K562 (cell line): ENCODE results near the gene EVC.

Experiments used
- CHD4 ChIP-seq: fragments of 200-600 bp; sonication (generic); IDR thresholded peaks from 3 replicates; pipeline ENCODE4 v1.6.1; 2012; ENCODE audit warnings: low read depth, mild to moderate bottlenecking, mixed read lengths, low read length, inconsistent platforms; ENCODE audit not compliant: insufficient read depth, insufficient replicate concordance, poor library complexity, severe bottlenecking
- JUNB ChIP-seq: fragments of 450-650 bp; formaldehyde crosslinking; conservative IDR thresholded peaks from 2 replicates; pipeline ENCODE4 v1.4.0; 2020; ENCODE audit warnings: mild to moderate bottlenecking
- KHSRP ChIP-seq: fragments of 450-650 bp; IDR thresholded peaks from 2 replicates; pipeline ENCODE4 v1.6.1; 2017
- POLR2AphosphoS5 ChIP-seq: IDR thresholded peaks from 2 replicates; pipeline ENCODE4 v1.6.1; 2011; ENCODE audit warnings: mild to moderate bottlenecking, low read depth, low read length, moderate library complexity; ENCODE audit not compliant: control insufficient read depth, insufficient read depth
- TRIM24 ChIP-seq, 2 experiments: fragments of 450-650 bp; IDR thresholded peaks; 2 replicates each; pipeline ENCODE4 v1.6.1; 2016
- ZNF518B ChIP-seq: fragments of 250-450 bp; sonication (Bioruptor Pico); IDR thresholded peaks from 2 replicates; pipeline ENCODE4 v1.5.0; 2021; ENCODE audit warnings: mild to moderate bottlenecking, moderate library complexity

DNA sequence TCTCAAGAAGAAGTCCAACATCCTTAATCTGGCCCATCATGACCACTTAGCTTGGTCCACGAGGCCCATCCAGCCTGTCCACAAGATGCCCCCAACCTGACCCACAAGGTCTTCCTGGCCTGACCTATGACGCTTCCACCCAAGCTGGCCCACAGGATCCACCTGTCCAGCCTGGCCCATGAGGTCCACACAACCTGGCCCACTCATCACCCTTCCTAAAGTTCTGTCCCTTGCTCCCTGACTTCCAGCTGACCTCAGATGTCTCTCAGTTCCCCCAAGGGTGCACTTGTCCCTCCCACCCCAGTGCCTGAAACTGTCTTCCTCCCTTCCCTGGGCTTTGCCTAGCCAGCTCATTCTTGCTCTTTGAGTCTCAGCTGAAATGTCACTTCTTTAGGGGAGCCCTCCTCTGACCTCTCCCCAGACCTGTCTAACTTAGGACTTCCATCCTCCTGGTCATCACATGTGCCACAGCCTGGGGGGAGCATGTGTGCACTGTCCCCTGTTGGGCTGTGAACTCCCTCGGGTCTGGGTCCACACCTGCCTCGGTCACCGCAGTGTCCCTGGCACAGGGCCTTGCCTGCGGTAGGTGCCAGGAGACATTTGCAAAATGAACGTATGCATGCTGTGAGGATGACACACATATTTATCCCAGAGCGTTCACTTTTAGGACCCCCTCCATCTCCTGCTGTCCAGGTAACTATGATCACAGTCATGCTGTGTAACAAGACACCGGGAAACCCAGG lies 61.7 kb downstream of the EVC start:
- no peak for TF ChIP-seq POLR2AphosphoS5
- no peak for TF ChIP-seq CHD4
- TF ChIP-seq ZNF518B (CRISPR knock-in tag): no peak
- no peak for TF ChIP-seq TRIM24 (IDR thresholded peaks at IDR 0.05)
- TF ChIP-seq JUNB (CRISPR knock-in tag): no peak
- TF ChIP-seq KHSRP: no peak
